AG04449 (cell line): ENCODE data around the gene ACTC1.

Experiments
- CTCF ChIA-PET: fragments of 350-600 bp; formaldehyde crosslinking; extraction: SDS; loops from one replicate; lab custom pipeline; 2021; ENCODE audit warnings: antibody characterized with exemption; lab: Yijun Ruan, JAX
- POLR2A ChIA-PET: fragments of 400-600, 350-600 bp; formaldehyde crosslinking; extraction: SDS; loops from one replicate; lab custom pipeline; 2020; ENCODE audit warnings: antibody characterized with exemption, inconsistent platforms; lab: Yijun Ruan, JAX
- DNase-seq: peaks from one replicate; pipeline ENCODE4 v3.0.0-alpha.2; 2010; ENCODE audit warnings: low read depth, low spot score
- H3K4me3 ChIP-seq: 2 replicates; pipeline ENCODE4 v1.5.1; 2011; ENCODE audit warnings: low read depth, mild to moderate bottlenecking, control low read depth, low read length
- CTCF ChIP-seq: IDR thresholded peaks from one replicate; pipeline ENCODE4 v1.5.1; 2011; ENCODE audit warnings: mild to moderate bottlenecking, moderate library complexity, low read length, control low read depth, inconsistent platforms; ENCODE audit not compliant: insufficient read depth; ENCODE audit errors: missing control alignments

ACTC1 gene

GRCh38 chr15:34794590-34795206, 651 bp downstream of the ACTC1 start:
- DNase-seq = no peak
- TF ChIP-seq CTCF = no peak
- CTCF ChIA-PET = no interaction called here
- H3K4me3 ChIP-seq = no peak overlapping the region; the same call in 1 of the 2 replicates
- POLR2A ChIA-PET = no interaction called here

DNA sequence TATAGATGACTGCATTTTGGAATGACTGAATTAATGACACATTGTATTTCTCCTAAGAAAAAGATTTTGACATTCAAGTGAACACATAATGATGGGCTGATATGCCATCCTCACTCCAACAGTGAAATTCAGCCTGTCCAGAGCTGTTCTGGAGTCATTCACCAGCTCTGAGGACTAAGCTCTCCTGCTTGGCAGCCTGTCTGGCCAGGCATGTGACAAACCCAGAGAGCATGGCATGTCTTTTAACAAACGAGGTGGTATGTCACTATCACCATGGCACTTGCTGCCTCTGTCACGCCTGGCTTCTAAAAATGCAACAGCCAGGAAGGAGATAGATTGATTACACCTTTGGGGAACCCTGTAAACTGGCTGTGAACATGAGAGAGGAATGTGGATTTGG, 1.4 kb downstream of the ACTC1 start:
- no peak for TF ChIP-seq CTCF
- DNase-seq = no peak
- ChIA-PET POLR2A (no interaction called here), CTCF (no interaction called here)
- no peak overlapping the region for H3K4me3 ChIP-seq

- CTCF ChIA-PET = no interaction called here
- POLR2A ChIA-PET = no interaction called here
Observed at GRCh38 chr15:34793071-34793470, 2.3 kb downstream of the ACTC1 start.

DNA sequence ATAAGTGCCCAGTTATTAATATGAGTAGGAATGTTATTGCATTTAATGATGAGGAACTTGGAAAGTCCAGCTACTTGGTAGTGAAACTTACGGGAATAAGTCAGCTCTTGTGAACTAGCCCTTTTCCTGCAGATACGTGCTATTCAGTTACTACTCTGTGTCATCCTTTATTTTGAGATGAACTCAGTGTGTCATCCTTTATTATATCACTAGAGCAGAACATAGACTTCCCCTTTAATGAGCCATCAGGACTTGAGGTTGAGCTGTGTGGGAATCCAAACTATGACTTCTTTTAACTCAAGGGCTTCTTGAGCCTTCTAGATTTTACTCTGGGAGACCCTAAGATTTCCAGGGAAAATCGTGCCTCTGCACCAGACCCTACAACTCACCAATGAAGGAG, 3.6 kb downstream of the ACTC1 start:
- H3K4me3 ChIP-seq = no peak overlapping the region
- TF ChIP-seq CTCF = no peak
- CTCF ChIA-PET = no interaction called here
- POLR2A ChIA-PET = no interaction called here
- DNase-seq = no peak

More at GRCh38 chr15:34793071-34793470, 2.3 kb downstream of the ACTC1 start:
- TF ChIP-seq CTCF = no peak
- H3K4me3 ChIP-seq = no peak overlapping the region
- no peak for DNase-seq

GRCh38 chr15:34790121-34790520, 5.2 kb downstream of the ACTC1 start:
- no peak for TF ChIP-seq CTCF
- ChIA-PET POLR2A (no interaction called here), CTCF (no interaction called here)
- no peak overlapping the region for H3K4me3 ChIP-seq
- no peak for DNase-seq

GRCh38 chr15:34789326-34789725, 6.0 kb downstream of the ACTC1 start:
- DNase-seq = no peak
- ChIA-PET POLR2A (no interaction called here), CTCF (no interaction called here)
- H3K4me3 ChIP-seq = no peak overlapping the region
- TF ChIP-seq CTCF = no peak
